ENCODE data around the gene HERPUD1.

DNA sequence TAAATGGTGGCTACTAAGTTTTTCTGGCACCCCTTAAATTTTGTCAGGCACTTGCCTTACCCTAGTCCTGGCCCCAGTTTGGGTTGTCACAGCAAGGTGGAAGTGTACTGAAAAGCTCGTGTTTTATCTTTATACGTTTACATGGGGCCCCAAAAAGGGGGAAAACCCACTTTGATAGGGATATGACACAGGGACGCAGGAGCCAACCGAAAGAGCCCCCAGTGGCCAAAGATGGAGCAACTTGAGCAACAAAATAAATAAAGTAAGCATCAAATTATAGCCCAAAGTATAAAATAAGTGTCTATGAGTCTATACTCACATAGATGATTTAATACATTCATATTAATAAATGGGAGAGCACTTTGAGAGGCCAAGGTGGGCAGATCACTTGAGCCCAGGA is 24.8 kb downstream of the HERPUD1 start:
- TF ChIP-seq, protein P1, sequence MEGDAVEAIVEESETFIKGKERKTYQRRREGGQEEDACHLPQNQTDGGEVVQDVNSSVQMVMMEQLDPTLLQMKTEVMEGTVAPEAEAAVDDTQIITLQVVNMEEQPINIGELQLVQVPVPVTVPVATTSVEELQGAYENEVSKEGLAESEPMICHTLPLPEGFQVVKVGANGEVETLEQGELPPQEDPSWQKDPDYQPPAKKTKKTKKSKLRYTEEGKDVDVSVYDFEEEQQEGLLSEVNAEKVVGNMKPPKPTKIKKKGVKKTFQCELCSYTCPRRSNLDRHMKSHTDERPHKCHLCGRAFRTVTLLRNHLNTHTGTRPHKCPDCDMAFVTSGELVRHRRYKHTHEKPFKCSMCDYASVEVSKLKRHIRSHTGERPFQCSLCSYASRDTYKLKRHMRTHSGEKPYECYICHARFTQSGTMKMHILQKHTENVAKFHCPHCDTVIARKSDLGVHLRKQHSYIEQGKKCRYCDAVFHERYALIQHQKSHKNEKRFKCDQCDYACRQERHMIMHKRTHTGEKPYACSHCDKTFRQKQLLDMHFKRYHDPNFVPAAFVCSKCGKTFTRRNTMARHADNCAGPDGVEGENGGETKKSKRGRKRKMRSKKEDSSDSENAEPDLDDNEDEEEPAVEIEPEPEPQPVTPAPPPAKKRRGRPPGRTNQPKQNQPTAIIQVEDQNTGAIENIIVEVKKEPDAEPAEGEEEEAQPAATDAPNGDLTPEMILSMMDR (IDR thresholded peaks at IDR 0.05; ENCODE audit: insufficient read depth, low read length): no peak
- TF ChIP-seq POLR2AphosphoS5 (IDR thresholded peaks at IDR 0.05; ENCODE audit: low read depth) (no peak), GABPA (IDR thresholded peaks at IDR 0.05; ENCODE audit: low read depth) (no peak), SPI1 (IDR thresholded peaks at IDR 0.05; ENCODE audit: borderline replicate concordance, low read depth) (no peak)
- TF ChIP-seq, protein P2, sequence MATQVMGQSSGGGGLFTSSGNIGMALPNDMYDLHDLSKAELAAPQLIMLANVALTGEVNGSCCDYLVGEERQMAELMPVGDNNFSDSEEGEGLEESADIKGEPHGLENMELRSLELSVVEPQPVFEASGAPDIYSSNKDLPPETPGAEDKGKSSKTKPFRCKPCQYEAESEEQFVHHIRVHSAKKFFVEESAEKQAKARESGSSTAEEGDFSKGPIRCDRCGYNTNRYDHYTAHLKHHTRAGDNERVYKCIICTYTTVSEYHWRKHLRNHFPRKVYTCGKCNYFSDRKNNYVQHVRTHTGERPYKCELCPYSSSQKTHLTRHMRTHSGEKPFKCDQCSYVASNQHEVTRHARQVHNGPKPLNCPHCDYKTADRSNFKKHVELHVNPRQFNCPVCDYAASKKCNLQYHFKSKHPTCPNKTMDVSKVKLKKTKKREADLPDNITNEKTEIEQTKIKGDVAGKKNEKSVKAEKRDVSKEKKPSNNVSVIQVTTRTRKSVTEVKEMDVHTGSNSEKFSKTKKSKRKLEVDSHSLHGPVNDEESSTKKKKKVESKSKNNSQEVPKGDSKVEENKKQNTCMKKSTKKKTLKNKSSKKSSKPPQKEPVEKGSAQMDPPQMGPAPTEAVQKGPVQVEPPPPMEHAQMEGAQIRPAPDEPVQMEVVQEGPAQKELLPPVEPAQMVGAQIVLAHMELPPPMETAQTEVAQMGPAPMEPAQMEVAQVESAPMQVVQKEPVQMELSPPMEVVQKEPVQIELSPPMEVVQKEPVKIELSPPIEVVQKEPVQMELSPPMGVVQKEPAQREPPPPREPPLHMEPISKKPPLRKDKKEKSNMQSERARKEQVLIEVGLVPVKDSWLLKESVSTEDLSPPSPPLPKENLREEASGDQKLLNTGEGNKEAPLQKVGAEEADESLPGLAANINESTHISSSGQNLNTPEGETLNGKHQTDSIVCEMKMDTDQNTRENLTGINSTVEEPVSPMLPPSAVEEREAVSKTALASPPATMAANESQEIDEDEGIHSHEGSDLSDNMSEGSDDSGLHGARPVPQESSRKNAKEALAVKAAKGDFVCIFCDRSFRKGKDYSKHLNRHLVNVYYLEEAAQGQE (IDR thresholded peaks at IDR 0.05; ENCODE audit: insufficient replicate concordance, low read depth): no peak

Data from HL-60 (cell line).